GM19455 (cell line): ENCODE results near the gene RAB11FIP2.
A peak's percentile ranks its signal among the peaks of the same experiment; 100 is the strongest.
"Not testable (repeated sequence)": the region's sequence is repeated elsewhere in the genome, so short reads cannot be mapped to it uniquely, and the experiment has no call there.

Source experiments
- ATAC-seq: cut with Tn5 transposase; IDR thresholded peaks from one replicate; pipeline ENCODE4 v1.9.1; 2021; ENCODE audit not compliant: unreplicated experiment

RAB11FIP2 gene

GRCh38 chr10:118046395-118047156 is at the start of gene RAB11FIP2:
RAB11FIP2 (minus strand) TSS chr10:118046941; CDS start chr10:118046163, 778 bp downstream.
- peak; percentile 96 for ATAC-seq

- no peak for ATAC-seq
These were observed 49.3 kb upstream of the RAB11FIP2 start for GRCh38 chr10:118096022-118096421.

GRCh38 chr10:118092209-118092608 is 45.5 kb upstream of the RAB11FIP2 start:
- ATAC-seq: no peak

- no peak for ATAC-seq
These were observed 34.1 kb upstream of the RAB11FIP2 start for GRCh38 chr10:118080817-118081216.

GRCh38 chr10:118076705-118077104 is 30.0 kb upstream of the RAB11FIP2 start:
- no peak for ATAC-seq

- no peak for ATAC-seq
These were observed 26.1 kb upstream of the RAB11FIP2 start for GRCh38 chr10:118072840-118073239.

- not testable (repeated sequence) for ATAC-seq
These were observed 20.6 kb upstream of the RAB11FIP2 start for GRCh38 chr10:118067389-118067788.

- no peak for ATAC-seq
These were observed 16.1 kb upstream of the RAB11FIP2 start for GRCh38 chr10:118062798-118063238.

GRCh38 chr10:118058371-118058770 is 11.6 kb upstream of the RAB11FIP2 start:
- ATAC-seq: no peak

- ATAC-seq: no peak
These were observed 10.6 kb upstream of the RAB11FIP2 start for GRCh38 chr10:118057361-118057760.

GRCh38 chr10:118054383-118054782 is 7.6 kb upstream of the RAB11FIP2 start:
- no peak for ATAC-seq

GRCh38 chr10:118052816-118053215 is 6.1 kb upstream of the RAB11FIP2 start:
- no peak for ATAC-seq

- ATAC-seq: no peak
These were observed 1.1 kb upstream of the RAB11FIP2 start for GRCh38 chr10:118047880-118048279.

- peak; percentile 30 for ATAC-seq
These were observed 497 bp upstream of the RAB11FIP2 start for GRCh38 chr10:118047157-118047719.

GRCh38 chr10:118045837-118046394 is 825 bp downstream of the RAB11FIP2 start:
- peak; percentile 38 for ATAC-seq

- ATAC-seq: no peak
These were observed 1.4 kb downstream of the RAB11FIP2 start for GRCh38 chr10:118045158-118045836.

- no peak for ATAC-seq
These were observed 3.9 kb downstream of the RAB11FIP2 start for GRCh38 chr10:118042827-118043242.

GRCh38 chr10:118042336-118042735 is 4.4 kb downstream of the RAB11FIP2 start:
- no peak for ATAC-seq

- ATAC-seq: no peak
These were observed 5.4 kb downstream of the RAB11FIP2 start for GRCh38 chr10:118041316-118041715.

GRCh38 chr10:118036281-118036875 is 10.4 kb downstream of the RAB11FIP2 start:
- ATAC-seq: no peak

- ATAC-seq: no peak
These were observed 11.3 kb downstream of the RAB11FIP2 start for GRCh38 chr10:118035354-118036005.
